H9 (cell line): Measurements from ENCODE around the gene SREBF1. TPM values are rescaled to one million over a fixed set of nuclear protein-coding genes. Genes with fewer than 3 reads are reported as not detected.

Source experiments
- DNase-seq: peaks from one replicate; pipeline ENCODE4 v3.0.0-alpha.2; 2017
- H2AFZ ChIP-seq: one replicate; pipeline ENCODE4 v1.6.1; 2013; ENCODE audit warnings: mild to moderate bottlenecking, low read length, control low read depth, moderate library complexity
- H2AK5ac ChIP-seq: 2 replicates; pipeline ENCODE4 v1.6.1; 2013; ENCODE audit warnings: low read length, control low read depth, mixed read lengths; ENCODE audit not compliant: insufficient read length
- H2BK120ac ChIP-seq: one replicate; pipeline ENCODE4 v1.6.1; 2013; ENCODE audit warnings: low read depth, mild to moderate bottlenecking, low read length, control low read depth, inconsistent platforms; ENCODE audit not compliant: poor library complexity, severe bottlenecking
- H2BK12ac ChIP-seq: 2 replicates; pipeline ENCODE4 v1.6.1; 2013; ENCODE audit warnings: low read length, control low read depth, mixed read lengths, low read depth; ENCODE audit not compliant: insufficient read length
- H2BK15ac ChIP-seq: 2 replicates; pipeline ENCODE4 v1.6.1; 2013; ENCODE audit warnings: low read depth, low read length, control low read depth
- H2BK20ac ChIP-seq: one replicate; pipeline ENCODE4 v1.6.1; 2013; ENCODE audit warnings: low read depth, mild to moderate bottlenecking, low read length, control low read depth, inconsistent platforms; ENCODE audit not compliant: poor library complexity, severe bottlenecking
- H2BK5ac ChIP-seq: 2 replicates; pipeline ENCODE4 v1.6.1; 2013; ENCODE audit warnings: low read length, control low read depth, mixed read lengths; ENCODE audit not compliant: insufficient read length
- H3K14ac ChIP-seq: 2 replicates; pipeline ENCODE4 v1.6.1; 2013; ENCODE audit warnings: low read length, control low read depth; ENCODE audit not compliant: insufficient read depth
- H3K18ac ChIP-seq: 2 replicates; pipeline ENCODE4 v1.6.1; 2013; ENCODE audit warnings: low read depth, mild to moderate bottlenecking, mixed read lengths, low read length, control low read depth; ENCODE audit not compliant: insufficient read length
- H3K23ac ChIP-seq: 2 replicates; pipeline ENCODE4 v1.6.1; 2013; ENCODE audit warnings: low read length, control low read depth, mixed read lengths, low read depth; ENCODE audit not compliant: insufficient read length
- H3K23me2 ChIP-seq: 2 replicates; pipeline ENCODE4 v1.6.1; 2013; ENCODE audit warnings: low read depth, mild to moderate bottlenecking, mixed read lengths, low read length, control low read depth; ENCODE audit not compliant: insufficient read length, poor library complexity, severe bottlenecking
- H3K27ac ChIP-seq: 2 replicates; pipeline ENCODE4 v1.5.1; 2013; ENCODE audit warnings: low read length, control low read depth, mixed read lengths, low read depth; ENCODE audit not compliant: insufficient read length
- H3K27me3 ChIP-seq: 2 replicates; pipeline ENCODE4 v1.6.1; 2013; ENCODE audit warnings: low read length, control low read depth, inconsistent platforms; ENCODE audit not compliant: insufficient read depth
- H3K4ac ChIP-seq: 2 replicates; pipeline ENCODE4 v1.6.1; 2013; ENCODE audit warnings: low read depth, mild to moderate bottlenecking, control low read depth, inconsistent platforms, low read length, moderate library complexity
- H3K4me1 ChIP-seq: 2 replicates; pipeline ENCODE4 v1.6.1; 2013; ENCODE audit warnings: low read length, control low read depth, inconsistent platforms; ENCODE audit not compliant: insufficient read depth
- H3K4me2 ChIP-seq: 2 replicates; pipeline ENCODE4 v1.6.1; 2013; ENCODE audit warnings: low read length, control low read depth, mixed read lengths; ENCODE audit not compliant: insufficient read length, insufficient read depth
- H3K56ac ChIP-seq: 2 replicates; pipeline ENCODE4 v1.6.1; 2013; ENCODE audit warnings: low read depth, mild to moderate bottlenecking, mixed read lengths, low read length, control low read depth; ENCODE audit not compliant: insufficient read length
- H3K79me1 ChIP-seq: 2 replicates; pipeline ENCODE4 v1.6.1; 2013; ENCODE audit warnings: low read depth, mild to moderate bottlenecking, moderate library complexity, low read length, control low read depth, inconsistent platforms; ENCODE audit not compliant: insufficient read depth, poor library complexity, severe bottlenecking
- H3K79me2 ChIP-seq: 2 replicates; pipeline ENCODE4 v1.6.1; 2013; ENCODE audit warnings: low read length, control low read depth, inconsistent platforms; ENCODE audit not compliant: insufficient read depth
- H3K9ac ChIP-seq: 2 replicates; pipeline ENCODE4 v1.6.1; 2013; ENCODE audit warnings: low read length, control low read depth, mixed read lengths; ENCODE audit not compliant: insufficient read length; ENCODE audit errors: extremely low read depth
- H3K9me3 ChIP-seq: one replicate; pipeline ENCODE4 v1.6.1; 2013; ENCODE audit warnings: low read depth, low read length, inconsistent platforms; ENCODE audit not compliant: control insufficient read depth
- H3T11ph ChIP-seq: one replicate; pipeline ENCODE4 v1.6.1; 2013; ENCODE audit warnings: mild to moderate bottlenecking, low read length, control low read depth, inconsistent platforms
- H4K20me1 ChIP-seq: one replicate; pipeline ENCODE4 v1.6.1; 2013; ENCODE audit not compliant: control insufficient read depth, insufficient read length, insufficient read depth
- H4K5ac ChIP-seq: 2 replicates; pipeline ENCODE4 v1.6.1; 2013; ENCODE audit warnings: low read depth, mild to moderate bottlenecking, mixed read lengths, low read length, control low read depth; ENCODE audit not compliant: insufficient read length
- H4K8ac ChIP-seq: replicated peaks from 2 replicates; pipeline ENCODE4 v1.6.1; 2013; ENCODE audit warnings: low read length, control low read depth, mixed read lengths, low read depth; ENCODE audit not compliant: insufficient read length
- H4K91ac ChIP-seq: 2 replicates; pipeline ENCODE4 v1.6.1; 2013; ENCODE audit warnings: low read depth, mild to moderate bottlenecking, moderate library complexity, mixed read lengths, low read length, control low read depth; ENCODE audit not compliant: insufficient read length
- H3K27ac Mint-ChIP-seq, 3 experiments: 2 replicates in 2 of 3; 3 replicates in 1 of 3; pipeline ENCODE4 v1.8.0; 2020 to 2021; ENCODE audit warnings: mixed read lengths in 3 of 3, mild to moderate bottlenecking in 1 of 3, moderate library complexity in 1 of 3
- H3K27me3 Mint-ChIP-seq: 2 replicates; pipeline ENCODE4 v1.8.0; 2021; ENCODE audit warnings: low read depth, mild to moderate bottlenecking, moderate library complexity, mixed read lengths
- H3K36me3 Mint-ChIP-seq, 3 experiments: 2 replicates in 2 of 3; 3 replicates in 1 of 3; pipeline ENCODE4 v1.8.0; 2020 to 2021; ENCODE audit warnings: low read depth in 3 of 3, mixed read lengths in 3 of 3; ENCODE audit not compliant: insufficient read depth in 1 of 3
- H3K4me1 Mint-ChIP-seq, 2 experiments: 2 replicates each; pipeline ENCODE4 v1.8.0; 2020; ENCODE audit warnings: mixed read lengths in 2 of 2
- H3K4me3 Mint-ChIP-seq, 2 experiments: 2 replicates in 1 of 2; 3 replicates in 1 of 2; pipeline ENCODE4 v1.8.0; 2020 to 2021; ENCODE audit warnings: mild to moderate bottlenecking in 2 of 2, mixed read lengths in 2 of 2, moderate library complexity in 1 of 2
- H3K9me3 Mint-ChIP-seq, 2 experiments: 2 replicates in 1 of 2; 3 replicates in 1 of 2; pipeline ENCODE4 v1.8.0; 2020; ENCODE audit warnings: mild to moderate bottlenecking in 2 of 2, mixed read lengths in 2 of 2, moderate library complexity in 1 of 2
- CTCF ChIP-seq: fragments of 200-600 bp; sonication (generic); conservative IDR thresholded peaks from 3 replicates; pipeline ENCODE4 v1.8.0; 2021; ENCODE audit warnings: antibody characterized with exemption, mild to moderate bottlenecking
- WGBS: extraction: QIAGEN DNeasy Blood & Tissue Kit; methylation state at CpG from one replicate; pipeline ENCODE4 v1.1.7; 2013; ENCODE audit warnings: missing lambda C conversion rate, low lambda C conversion rate, mixed read lengths; ENCODE audit not compliant: insufficient read length; ENCODE audit errors: extremely low coverage; 5-methylcytosine and 5-hydroxymethylcytosine counted together
- total RNA-seq: library from RNA; stranded (reverse); gene quantifications from 2 replicates; pipeline ENCODE4 v1.2.1, GENCODE V29; 2021

The SREBF1 gene
- total RNA-seq, 1 experiment from 2014 or later, result 81.9 TPM

GRCh38 chr17:17830269-17830567 is 6.6 kb downstream of the SREBF1 start:
- H3K9me3 ChIP-seq, result no peaks in the 10 kb centered on the region
- WGBS, result no CpG with 5 or more reads among the region's 2 CpGs
- H3K56ac ChIP-seq, result no peak overlapping the region
- H4K8ac ChIP-seq, result no peak overlapping the region
- peaks cover 43 to 62% of the 10 kb centered on the region in 2 experiments for H3K4me1 Mint-ChIP-seq
- H2BK120ac ChIP-seq, result no peak overlapping the region
- H3K18ac ChIP-seq, result no peak overlapping the region
- no peak overlapping the region for H3K4me3 Mint-ChIP-seq
- TF ChIP-seq CTCF, result no peak
- no peak overlapping the region for H2AK5ac ChIP-seq
- no peaks in the 10 kb centered on the region for H4K20me1 ChIP-seq
- no peaks in the 10 kb centered on the region for H3K27me3 Mint-ChIP-seq
- H3K23ac ChIP-seq, result no peak overlapping the region
- no peak for DNase-seq
- H2AFZ ChIP-seq, result no peak overlapping the region
- H2BK20ac ChIP-seq, result no peak overlapping the region
- H3K4me1 ChIP-seq, result peaks cover 3% of the 10 kb centered on the region; the same call in 1 of the 2 replicates
- H3K23me2 ChIP-seq, result no peaks in the 10 kb centered on the region
- H3K79me2 ChIP-seq, result peaks cover 16% of the 10 kb centered on the region; the same call in 1 of the 2 replicates
- H2BK5ac ChIP-seq, result no peak overlapping the region
- H3K4me2 ChIP-seq, result no peak overlapping the region
- peaks cover 9% of the 10 kb centered on the region for H3K79me1 ChIP-seq
- peaks cover 10 to 58% (median 37%) of the 10 kb centered on the region in 3 experiments; a peak in 6 of 7 replicates for H3K36me3 Mint-ChIP-seq
- no peak overlapping the region for H4K5ac ChIP-seq
- H3K4ac ChIP-seq, result no peak overlapping the region
- no peak overlapping the region for H3K9ac ChIP-seq
- no peak overlapping the region for H2BK15ac ChIP-seq
- no peak overlapping the region for H3K14ac ChIP-seq
- H4K91ac ChIP-seq, result no peak overlapping the region
- H3K27ac ChIP-seq, result no peak overlapping the region
- H3T11ph ChIP-seq, result no peak overlapping the region
- H3K27me3 ChIP-seq, result no peaks in the 10 kb centered on the region
- H3K9me3 Mint-ChIP-seq, result no peaks in the 10 kb centered on the region
- H3K27ac Mint-ChIP-seq, result no peak overlapping the region
- H2BK12ac ChIP-seq, result no peak overlapping the region
